ENCODE results near the gene EPC1. TPM values are rescaled to one million over a fixed set of nuclear protein-coding genes. Genes with fewer than 3 reads are reported as not detected.
A peak's percentile ranks its signal among the peaks of the same experiment; 100 is the strongest.

The EPC1 gene
- total RNA-seq, 1 donor from 2014 or later, result 25.7 TPM

DNA sequence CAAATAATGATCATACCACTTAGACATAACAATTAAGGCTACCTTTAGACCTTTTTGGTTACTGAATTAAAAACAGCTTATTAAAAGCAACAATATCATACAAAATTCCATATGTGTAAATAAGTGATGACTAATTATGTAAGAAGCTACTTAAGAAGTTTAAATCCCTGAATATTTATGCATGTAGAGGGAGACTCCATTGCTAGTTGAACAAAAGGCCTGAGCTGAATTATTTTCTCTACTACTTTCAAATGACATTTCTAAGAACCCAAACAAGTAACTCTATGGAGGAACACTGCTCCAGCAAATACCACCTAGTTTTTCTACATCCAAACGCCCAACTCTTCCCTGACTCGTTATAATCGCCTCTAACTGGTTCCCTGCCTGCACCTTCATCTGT is 31.5 kb downstream of the EPC1 start:
- Histone ChIP-seq H3K4me1 (ENCODE audit: insufficient read depth, low read length) (peaks cover 10% of the 10 kb centered on the region), H3K36me3 (ENCODE audit: insufficient read depth, low read length) (peaks cover 4% of the 10 kb centered on the region), H3K4me3 (ENCODE audit: insufficient read depth, low read depth, low read length) (no peak overlapping the region), H3K9ac (ENCODE audit: low read length) (peak overlapping the region; percentile 7), H3K27me3 (ENCODE audit: insufficient read depth, low read length) (no peaks in the 10 kb centered on the region), H3K4me2 (ENCODE audit: low read length) (peak overlapping the region; percentile 56), H2AFZ (ENCODE audit: low read depth, low read length) (no peak overlapping the region), H3K9me3 (ENCODE audit: insufficient read depth, low read depth, low read length) (no peaks in the 10 kb centered on the region), H3K27ac (ENCODE audit: low read depth, low read length) (peak overlapping the region; percentile 32), H3K79me2 (ENCODE audit: insufficient read depth, low read length) (peaks cover 99% of the 10 kb centered on the region), H4K20me1 (ENCODE audit: insufficient read depth, low read length) (peaks cover 92% of the 10 kb centered on the region)
- DNase-seq (ENCODE audit: low read depth) (no peak), FAIRE-seq (no peak)
- TF ChIP-seq, protein P1, sequence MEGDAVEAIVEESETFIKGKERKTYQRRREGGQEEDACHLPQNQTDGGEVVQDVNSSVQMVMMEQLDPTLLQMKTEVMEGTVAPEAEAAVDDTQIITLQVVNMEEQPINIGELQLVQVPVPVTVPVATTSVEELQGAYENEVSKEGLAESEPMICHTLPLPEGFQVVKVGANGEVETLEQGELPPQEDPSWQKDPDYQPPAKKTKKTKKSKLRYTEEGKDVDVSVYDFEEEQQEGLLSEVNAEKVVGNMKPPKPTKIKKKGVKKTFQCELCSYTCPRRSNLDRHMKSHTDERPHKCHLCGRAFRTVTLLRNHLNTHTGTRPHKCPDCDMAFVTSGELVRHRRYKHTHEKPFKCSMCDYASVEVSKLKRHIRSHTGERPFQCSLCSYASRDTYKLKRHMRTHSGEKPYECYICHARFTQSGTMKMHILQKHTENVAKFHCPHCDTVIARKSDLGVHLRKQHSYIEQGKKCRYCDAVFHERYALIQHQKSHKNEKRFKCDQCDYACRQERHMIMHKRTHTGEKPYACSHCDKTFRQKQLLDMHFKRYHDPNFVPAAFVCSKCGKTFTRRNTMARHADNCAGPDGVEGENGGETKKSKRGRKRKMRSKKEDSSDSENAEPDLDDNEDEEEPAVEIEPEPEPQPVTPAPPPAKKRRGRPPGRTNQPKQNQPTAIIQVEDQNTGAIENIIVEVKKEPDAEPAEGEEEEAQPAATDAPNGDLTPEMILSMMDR (IDR thresholded peaks at IDR 0.05; ENCODE audit: insufficient read depth, low read depth, low read length), result no peak
- TF ChIP-seq EZH2 (IDR thresholded peaks at IDR 0.05; ENCODE audit: insufficient read depth, low read length), result no peak
- H3K27ac Mint-ChIP-seq (ENCODE audit: unreplicated experiment), result no peak overlapping the region
- H3K4me1 Mint-ChIP-seq (ENCODE audit: low read depth, unreplicated experiment), result peaks cover 22% of the 10 kb centered on the region
- H3K4me3 Mint-ChIP-seq (ENCODE audit: unreplicated experiment), result no peak overlapping the region
- H3K9me3 Mint-ChIP-seq (ENCODE audit: unreplicated experiment), result no peaks in the 10 kb centered on the region
- no peaks in the 10 kb centered on the region for H3K36me3 Mint-ChIP-seq (ENCODE audit: low read depth, unreplicated experiment)
- no peaks in the 10 kb centered on the region for H3K27me3 Mint-ChIP-seq (ENCODE audit: low read depth, unreplicated experiment)

DNA sequence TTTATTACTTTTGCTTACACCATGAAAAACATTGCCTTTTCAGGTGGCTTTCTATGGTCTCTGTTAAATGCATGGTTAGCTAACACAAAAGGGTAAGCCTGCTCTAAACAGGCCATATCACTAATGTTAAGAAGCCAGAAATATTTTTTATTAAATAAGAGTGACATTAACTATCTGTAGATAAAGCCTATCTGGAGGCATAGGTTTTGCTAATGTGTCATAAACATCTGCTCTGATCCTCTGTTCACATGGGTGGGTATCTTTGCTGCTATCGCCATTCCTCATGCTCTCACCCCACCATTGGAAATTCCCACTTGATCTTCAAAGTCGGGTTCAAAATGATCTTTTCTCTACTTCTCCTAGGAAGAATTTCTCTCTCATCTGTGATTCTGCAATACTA is 32.4 kb downstream of the EPC1 start:
- H4K20me1 ChIP-seq (ENCODE audit: insufficient read depth, low read length), result peaks cover 92% of the 10 kb centered on the region
- peaks cover 10% of the 10 kb centered on the region for H3K4me1 ChIP-seq (ENCODE audit: insufficient read depth, low read length)
- TF ChIP-seq, protein P1 (IDR thresholded peaks at IDR 0.05; ENCODE audit: insufficient read depth, low read depth, low read length), result no peak
- TF ChIP-seq EZH2 (IDR thresholded peaks at IDR 0.05; ENCODE audit: insufficient read depth, low read length), result no peak
- H2AFZ ChIP-seq (ENCODE audit: low read depth, low read length), result no peak overlapping the region
- H3K27me3 ChIP-seq (ENCODE audit: insufficient read depth, low read length), result no peaks in the 10 kb centered on the region
- no peak overlapping the region for H3K4me3 ChIP-seq (ENCODE audit: insufficient read depth, low read depth, low read length)
- Mint-ChIP-seq H3K27me3 (ENCODE audit: low read depth, unreplicated experiment) (no peaks in the 10 kb centered on the region), H3K9me3 (ENCODE audit: unreplicated experiment) (no peaks in the 10 kb centered on the region), H3K4me1 (ENCODE audit: low read depth, unreplicated experiment) (peaks cover 22% of the 10 kb centered on the region), H3K36me3 (ENCODE audit: low read depth, unreplicated experiment) (no peaks in the 10 kb centered on the region), H3K4me3 (ENCODE audit: unreplicated experiment) (no peak overlapping the region), H3K27ac (ENCODE audit: unreplicated experiment) (no peak overlapping the region)
- H3K79me2 ChIP-seq (ENCODE audit: insufficient read depth, low read length), result peaks cover 99% of the 10 kb centered on the region
- H3K9ac ChIP-seq (ENCODE audit: low read length), result no peak overlapping the region
- no peak for DNase-seq (ENCODE audit: low read depth)
- no peak overlapping the region for H3K4me2 ChIP-seq (ENCODE audit: low read length)
- H3K27ac ChIP-seq (ENCODE audit: low read depth, low read length), result no peak overlapping the region
- no peaks in the 10 kb centered on the region for H3K9me3 ChIP-seq (ENCODE audit: insufficient read depth, low read depth, low read length)
- FAIRE-seq, result no peak
- H3K36me3 ChIP-seq (ENCODE audit: insufficient read depth, low read length), result peaks cover 4% of the 10 kb centered on the region

DNA sequence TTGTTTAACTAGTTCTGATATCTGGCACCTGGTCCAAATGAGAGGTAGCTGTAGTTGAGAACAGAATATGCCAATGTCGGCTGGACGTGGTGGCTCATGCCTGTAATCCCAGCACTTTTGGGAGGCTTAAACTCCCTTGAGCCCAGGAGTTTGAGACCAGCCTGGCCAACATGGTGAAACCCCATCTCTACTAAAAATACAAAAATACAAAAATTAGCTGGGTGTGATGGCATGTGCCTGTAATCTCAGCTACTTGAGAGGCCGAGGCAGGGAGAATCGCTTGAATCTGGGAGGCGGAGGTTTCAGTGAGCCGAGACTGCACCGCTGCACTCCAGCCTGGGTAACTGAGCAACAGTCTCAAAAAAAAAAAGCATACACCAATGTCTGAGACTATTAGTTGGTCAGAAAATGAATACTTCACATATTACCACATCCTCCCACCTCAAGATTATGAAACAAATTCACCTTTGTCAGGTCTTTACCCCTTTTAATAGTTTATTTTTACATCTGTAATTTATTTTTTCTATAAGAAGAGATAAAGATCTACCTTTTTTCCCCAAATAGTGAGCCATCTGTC is 38.8 kb downstream of the EPC1 start:
- peaks cover 80% of the 10 kb centered on the region for H4K20me1 ChIP-seq (ENCODE audit: insufficient read depth, low read length)
- TF ChIP-seq, protein P1 (IDR thresholded peaks at IDR 0.05; ENCODE audit: insufficient read depth, low read depth, low read length), result no peak
- TF ChIP-seq EZH2 (IDR thresholded peaks at IDR 0.05; ENCODE audit: insufficient read depth, low read length), result no peak
- H3K4me1 Mint-ChIP-seq (ENCODE audit: low read depth, unreplicated experiment), result peaks cover 14% of the 10 kb centered on the region
- H3K4me2 ChIP-seq (ENCODE audit: low read length), result no peak overlapping the region
- H3K27me3 Mint-ChIP-seq (ENCODE audit: low read depth, unreplicated experiment), result no peaks in the 10 kb centered on the region
- FAIRE-seq, result no peak
- no peak overlapping the region for H3K9ac ChIP-seq (ENCODE audit: low read length)
- no peak overlapping the region for H2AFZ ChIP-seq (ENCODE audit: low read depth, low read length)
- H3K4me1 ChIP-seq (ENCODE audit: insufficient read depth, low read length), result no peaks in the 10 kb centered on the region
- no peak overlapping the region for H3K27ac ChIP-seq (ENCODE audit: low read depth, low read length)
- H3K9me3 ChIP-seq (ENCODE audit: insufficient read depth, low read depth, low read length), result no peaks in the 10 kb centered on the region
- peaks cover 97% of the 10 kb centered on the region for H3K79me2 ChIP-seq (ENCODE audit: insufficient read depth, low read length)
- H3K27ac Mint-ChIP-seq (ENCODE audit: unreplicated experiment), result no peak overlapping the region
- H3K4me3 Mint-ChIP-seq (ENCODE audit: unreplicated experiment), result no peak overlapping the region
- H3K9me3 Mint-ChIP-seq (ENCODE audit: unreplicated experiment), result no peaks in the 10 kb centered on the region
- H3K27me3 ChIP-seq (ENCODE audit: insufficient read depth, low read length), result no peaks in the 10 kb centered on the region
- no peak overlapping the region for H3K4me3 ChIP-seq (ENCODE audit: insufficient read depth, low read depth, low read length)
- peaks cover 3% of the 10 kb centered on the region for H3K36me3 Mint-ChIP-seq (ENCODE audit: low read depth, unreplicated experiment)
- peaks cover 25% of the 10 kb centered on the region for H3K36me3 ChIP-seq (ENCODE audit: insufficient read depth, low read length)
- peak; percentile 30 for DNase-seq (ENCODE audit: low read depth)
